T-helper 17 cell (primary cell): ENCODE data around the gene HS6ST3. TPM values are rescaled to one million over a fixed set of nuclear protein-coding genes. Genes with fewer than 3 reads are reported as not detected.

Experiments used
- ATAC-seq: fragments of 150-1000 bp; cut with Tn5 transposase; 2 replicates; pipeline ENCODE4 v1.10.0; 2021; ENCODE audit warnings: mild to moderate bottlenecking, moderate library complexity
- DNase-seq, 3 donors: peaks; one replicate each; pipeline versions ENCODE4 v3.0.0 to v3.0.0-alpha.2; 2020 to 2021
- H3K9me3 ChIP-seq: one replicate; pipeline ENCODE4 v1.7.0; 2013; ENCODE audit warnings: low read length, mild to moderate bottlenecking; ENCODE audit not compliant: control insufficient read depth, poor library complexity, severe bottlenecking
- H3K27ac Mint-ChIP-seq: one replicate; pipeline ENCODE4 v1.8.0; 2022; ENCODE audit warnings: mild to moderate bottlenecking, moderate library complexity, mixed read lengths
- H3K27me3 Mint-ChIP-seq: one replicate; pipeline ENCODE4 v1.8.0; 2022; ENCODE audit warnings: mixed read lengths
- H3K36me3 Mint-ChIP-seq: one replicate; pipeline ENCODE4 v1.8.0; 2022; ENCODE audit warnings: low read depth, mixed read lengths
- H3K4me1 Mint-ChIP-seq: one replicate; pipeline ENCODE4 v1.8.0; 2022; ENCODE audit warnings: mild to moderate bottlenecking, mixed read lengths
- H3K4me3 Mint-ChIP-seq: one replicate; pipeline ENCODE4 v1.8.0; 2022; ENCODE audit warnings: mild to moderate bottlenecking, moderate library complexity, mixed read lengths
- total RNA-seq, 4 donors: library from RNA in 2 of 4; stranded (reverse) in 2 of 4; gene quantifications; one replicate each; pipeline ENCODE4 v1.2.3 and lab custom pipeline; 2022 to 2026

The HS6ST3 gene
- total RNA-seq, 2 donors from 2014 or later = not detected

DNA sequence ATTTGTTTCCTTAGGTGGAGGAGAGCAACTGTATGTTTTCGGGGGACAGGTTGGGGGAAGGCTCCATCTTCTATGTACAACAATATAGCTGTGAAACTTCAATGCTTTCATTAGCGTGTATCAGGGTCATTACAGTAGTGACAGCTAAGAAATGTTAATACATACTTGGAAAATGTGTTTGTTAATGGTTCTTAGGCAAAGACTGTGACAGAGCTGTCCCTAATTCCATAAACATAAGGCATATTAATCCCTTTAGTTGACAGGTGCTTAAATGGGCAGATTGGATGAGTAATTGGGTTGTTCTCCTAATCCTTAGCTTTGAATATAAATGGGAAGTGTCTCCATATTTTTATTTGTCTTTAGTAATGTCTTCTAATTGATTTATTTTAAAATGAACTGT lies 313.7 kb downstream of the HS6ST3 start:
- no peak for ATAC-seq
- Mint-ChIP-seq H3K4me1 (no peaks in the 10 kb centered on the region), H3K4me3 (no peak overlapping the region)

DNA sequence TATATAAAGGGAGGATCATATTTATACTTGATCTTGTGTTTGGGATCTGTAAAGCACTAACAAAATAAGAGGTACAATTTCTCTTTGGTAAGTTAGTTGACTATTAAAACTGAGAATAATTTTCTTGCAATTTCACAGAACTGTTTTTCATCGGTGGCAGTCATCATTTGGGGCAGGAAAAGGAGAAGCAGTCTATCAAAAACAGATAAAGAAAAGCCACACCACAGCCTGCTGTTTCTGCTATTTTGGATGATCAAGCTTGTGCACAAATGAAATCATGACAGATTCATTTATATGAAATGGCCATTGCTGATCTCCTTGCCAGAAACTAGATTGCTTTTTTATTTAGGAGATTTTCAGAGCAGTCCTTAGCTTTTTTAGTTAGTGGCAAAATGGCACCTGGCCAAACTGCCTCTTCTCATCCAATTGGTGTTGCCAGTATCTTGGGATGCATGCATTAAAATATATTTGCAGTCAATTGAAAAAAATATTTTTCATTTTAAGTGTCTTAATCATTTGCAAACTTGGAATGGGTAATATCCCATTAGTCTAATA lies 326.0 kb downstream of the HS6ST3 start:
- ATAC-seq (no peak), DNase-seq (no peak)
- H3K36me3 Mint-ChIP-seq = no peaks in the 10 kb centered on the region
- no peak overlapping the region for H3K4me3 Mint-ChIP-seq
- no peaks in the 10 kb centered on the region for H3K27me3 Mint-ChIP-seq
- H3K27ac Mint-ChIP-seq = no peak overlapping the region
- H3K9me3 ChIP-seq = no peaks in the 10 kb centered on the region
- H3K4me1 Mint-ChIP-seq = no peaks in the 10 kb centered on the region

More for the DNA sequence above, 313.7 kb downstream of the HS6ST3 start:
- DNase-seq = no peak
- Mint-ChIP-seq H3K27ac (no peak overlapping the region), H3K36me3 (no peaks in the 10 kb centered on the region), H3K27me3 (no peaks in the 10 kb centered on the region)
- no peaks in the 10 kb centered on the region for H3K9me3 ChIP-seq

DNA sequence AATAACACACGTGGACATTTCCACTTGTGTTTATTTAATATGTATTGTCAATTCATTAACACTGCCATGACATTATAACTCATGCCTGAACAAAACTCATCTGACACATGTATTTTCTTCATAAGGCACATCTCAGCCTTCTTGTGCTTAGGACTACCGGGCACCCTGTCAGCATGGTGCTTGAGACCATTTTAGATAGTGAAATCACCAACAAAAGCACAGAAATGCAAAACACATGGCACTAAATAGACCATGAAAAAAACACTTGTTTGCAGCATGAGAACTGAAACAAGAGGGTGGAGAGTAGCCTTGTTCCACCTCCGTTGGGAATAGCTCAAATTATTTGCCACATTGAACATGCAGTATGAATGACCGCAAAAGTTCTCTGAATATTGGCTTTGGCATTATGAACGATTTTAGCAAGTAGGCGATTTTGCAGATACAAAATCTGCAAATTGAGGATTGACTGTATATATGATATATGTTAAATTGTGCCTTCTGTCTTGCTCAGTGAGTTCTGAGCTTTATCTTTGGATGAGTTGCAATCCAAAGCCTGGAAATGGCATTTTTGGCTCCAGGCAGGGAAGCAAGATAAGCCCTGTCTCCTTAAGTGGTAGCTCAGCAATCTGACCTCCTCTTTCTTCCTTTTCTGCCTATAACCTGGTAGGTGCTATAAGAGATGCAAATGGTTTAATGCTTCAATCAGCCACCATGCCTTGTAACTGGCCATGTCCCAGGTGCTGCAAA lies 328.2 kb downstream of the HS6ST3 start:
- no peak overlapping the region for H3K4me3 Mint-ChIP-seq
- H3K4me1 Mint-ChIP-seq = no peaks in the 10 kb centered on the region
- H3K27ac Mint-ChIP-seq = no peak overlapping the region
- no peak for ATAC-seq
- H3K9me3 ChIP-seq = no peaks in the 10 kb centered on the region
- no peaks in the 10 kb centered on the region for H3K36me3 Mint-ChIP-seq
- DNase-seq = no peak
- no peaks in the 10 kb centered on the region for H3K27me3 Mint-ChIP-seq

DNA sequence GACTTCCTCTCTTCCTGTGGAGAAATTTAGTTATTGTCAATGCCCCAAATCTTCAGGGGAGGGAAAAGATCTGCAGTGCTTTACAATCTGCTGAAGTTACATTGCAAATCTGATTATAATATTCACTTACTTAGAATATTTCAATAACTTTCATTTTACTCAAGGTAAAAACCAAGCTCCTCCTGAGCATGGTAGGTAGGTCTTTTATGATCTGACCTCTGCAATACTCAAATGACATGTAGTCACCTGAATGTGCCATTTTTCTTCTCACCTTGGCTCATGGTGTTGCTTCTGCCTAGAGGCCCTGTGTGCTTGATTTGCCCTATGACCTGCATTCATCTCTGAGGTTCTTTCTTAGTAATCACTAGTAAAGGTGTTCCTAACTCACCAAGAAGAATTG lies 331.4 kb downstream of the HS6ST3 start:
- Mint-ChIP-seq H3K4me1 (no peaks in the 10 kb centered on the region), H3K27me3 (no peaks in the 10 kb centered on the region), H3K36me3 (no peaks in the 10 kb centered on the region), H3K4me3 (no peak overlapping the region), H3K27ac (no peak overlapping the region)
- ATAC-seq (no peak), DNase-seq (no peak)
- H3K9me3 ChIP-seq = no peaks in the 10 kb centered on the region

DNA sequence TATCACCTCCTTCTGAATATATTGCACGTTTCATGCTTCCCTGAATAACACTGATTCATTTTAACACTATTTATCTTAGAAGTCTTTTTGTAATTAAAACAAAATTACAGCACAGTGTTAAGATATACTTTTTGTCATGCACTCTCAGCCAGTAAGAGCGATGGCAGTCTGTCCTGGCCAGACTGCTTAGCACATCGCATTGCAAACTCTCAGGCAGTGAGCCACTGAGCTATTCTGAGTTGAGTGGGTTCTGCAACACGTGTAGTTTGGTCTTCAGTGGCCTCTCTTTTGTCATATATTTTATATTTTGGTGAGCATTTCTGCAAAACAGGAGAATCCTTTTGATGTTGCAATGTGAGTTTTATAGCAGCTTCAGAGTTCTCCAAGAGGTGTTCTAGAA lies 332.1 kb downstream of the HS6ST3 start:
- Mint-ChIP-seq H3K4me3 (no peak overlapping the region), H3K27me3 (no peaks in the 10 kb centered on the region), H3K4me1 (no peaks in the 10 kb centered on the region), H3K36me3 (no peaks in the 10 kb centered on the region), H3K27ac (no peak overlapping the region)
- DNase-seq = no peak
- ATAC-seq = no peak
- H3K9me3 ChIP-seq = no peaks in the 10 kb centered on the region

DNA sequence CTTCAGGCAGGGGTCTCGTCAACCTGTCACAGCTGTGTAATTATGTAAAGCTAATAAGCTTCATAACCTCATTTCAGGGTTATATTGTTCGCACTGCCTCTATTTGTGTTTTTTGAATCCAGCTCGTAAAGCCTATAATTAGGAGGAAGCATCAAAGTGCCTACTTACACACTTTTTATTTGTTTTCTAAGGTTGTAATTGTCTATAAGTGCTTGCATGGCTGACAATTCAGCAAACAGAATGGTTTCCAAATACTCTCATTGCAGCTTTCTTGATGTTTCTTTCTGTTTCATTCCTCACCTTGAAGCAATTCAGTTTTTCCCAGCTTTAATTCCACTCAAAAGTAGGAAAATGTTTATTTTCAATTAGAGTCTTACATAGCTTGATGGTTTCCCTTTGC lies 336.3 kb downstream of the HS6ST3 start:
- no peak overlapping the region for H3K27ac Mint-ChIP-seq
- ATAC-seq = no peak

DNA sequence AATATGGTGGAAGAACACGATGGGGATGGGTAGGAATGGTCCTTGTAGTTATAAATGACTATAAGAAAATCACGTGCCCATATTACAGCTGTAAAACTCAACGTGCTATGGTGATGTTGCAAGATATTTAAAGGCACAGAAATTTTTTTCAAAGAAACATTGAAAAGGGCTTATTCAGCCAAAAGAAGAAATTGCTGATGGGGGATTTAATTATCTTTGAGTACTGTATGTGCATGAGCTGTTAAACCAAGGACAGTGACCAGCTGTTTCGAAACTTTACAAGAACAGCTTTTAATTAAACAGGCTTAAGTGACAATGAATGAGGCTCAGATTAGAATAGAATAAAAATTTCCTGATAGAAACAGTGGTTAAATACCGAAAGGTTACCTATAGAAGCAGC lies 339.0 kb downstream of the HS6ST3 start:
- no peak overlapping the region for H3K4me3 Mint-ChIP-seq
- H3K27me3 Mint-ChIP-seq = no peaks in the 10 kb centered on the region
- DNase-seq (no peak), ATAC-seq (no peak)
- H3K4me1 Mint-ChIP-seq = no peaks in the 10 kb centered on the region
- H3K9me3 ChIP-seq = no peaks in the 10 kb centered on the region
- H3K36me3 Mint-ChIP-seq = no peaks in the 10 kb centered on the region
- no peak overlapping the region for H3K27ac Mint-ChIP-seq

More for the DNA sequence above, 336.3 kb downstream of the HS6ST3 start:
- H3K9me3 ChIP-seq = no peaks in the 10 kb centered on the region
- Mint-ChIP-seq H3K4me3 (no peak overlapping the region), H3K4me1 (no peaks in the 10 kb centered on the region), H3K36me3 (no peaks in the 10 kb centered on the region), H3K27me3 (no peaks in the 10 kb centered on the region)
- DNase-seq = no peak

DNA sequence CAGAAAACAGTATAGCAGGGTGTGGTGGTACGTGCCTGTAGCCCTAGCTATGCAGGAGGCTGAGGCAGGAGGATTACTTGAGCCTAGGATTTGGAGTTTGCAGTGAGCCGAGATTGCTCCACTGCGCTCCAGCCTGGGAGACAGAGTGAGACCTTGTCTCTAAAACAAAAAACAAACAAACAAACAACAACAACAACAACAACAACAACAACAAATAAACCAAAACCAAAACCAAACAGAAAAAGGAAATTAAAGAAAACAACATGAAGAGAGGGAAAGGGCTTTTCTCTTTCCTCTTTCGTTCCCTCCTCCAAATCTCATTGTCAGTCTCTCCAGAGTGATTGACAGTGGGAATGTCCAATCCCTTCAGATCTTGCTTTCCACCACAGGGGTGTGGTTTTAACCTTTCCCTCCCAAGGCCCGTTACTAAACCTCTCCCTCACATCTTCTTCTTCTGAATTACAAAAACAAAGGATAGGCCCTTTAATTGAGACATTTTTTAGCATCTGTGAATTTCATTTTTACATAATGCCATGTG lies 341.2 kb downstream of the HS6ST3 start:
- no peak overlapping the region for H3K4me3 Mint-ChIP-seq
- no peak for ATAC-seq
- H3K27ac Mint-ChIP-seq = no peak overlapping the region
- H3K4me1 Mint-ChIP-seq = no peaks in the 10 kb centered on the region
- H3K9me3 ChIP-seq = no peaks in the 10 kb centered on the region
- H3K27me3 Mint-ChIP-seq = no peaks in the 10 kb centered on the region
- no peaks in the 10 kb centered on the region for H3K36me3 Mint-ChIP-seq
- no peak for DNase-seq

DNA sequence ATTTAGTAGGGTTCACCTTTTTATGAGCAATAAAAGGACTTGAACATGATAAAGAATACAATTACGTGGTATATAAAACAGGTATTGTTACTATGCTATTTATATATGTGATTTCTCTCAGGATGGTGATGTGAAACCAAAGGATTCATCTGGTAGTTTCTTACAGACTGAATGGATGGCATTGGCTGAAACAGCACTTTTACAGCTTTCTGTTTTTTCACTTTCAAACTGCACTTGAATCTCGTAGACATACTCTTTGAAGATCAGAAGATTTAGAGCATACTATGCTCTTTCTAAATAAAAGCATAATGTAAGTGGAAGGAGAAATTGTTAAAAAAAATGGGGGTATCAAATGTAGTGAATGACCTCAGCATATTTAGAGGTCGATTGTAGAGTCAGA lies 354.8 kb downstream of the HS6ST3 start:
- H3K27me3 Mint-ChIP-seq = no peaks in the 10 kb centered on the region
- H3K27ac Mint-ChIP-seq = no peak overlapping the region
- no peaks in the 10 kb centered on the region for H3K4me1 Mint-ChIP-seq
- H3K9me3 ChIP-seq = no peaks in the 10 kb centered on the region
- no peak for ATAC-seq
- H3K36me3 Mint-ChIP-seq = no peaks in the 10 kb centered on the region
- no peak overlapping the region for H3K4me3 Mint-ChIP-seq
- DNase-seq = no peak

DNA sequence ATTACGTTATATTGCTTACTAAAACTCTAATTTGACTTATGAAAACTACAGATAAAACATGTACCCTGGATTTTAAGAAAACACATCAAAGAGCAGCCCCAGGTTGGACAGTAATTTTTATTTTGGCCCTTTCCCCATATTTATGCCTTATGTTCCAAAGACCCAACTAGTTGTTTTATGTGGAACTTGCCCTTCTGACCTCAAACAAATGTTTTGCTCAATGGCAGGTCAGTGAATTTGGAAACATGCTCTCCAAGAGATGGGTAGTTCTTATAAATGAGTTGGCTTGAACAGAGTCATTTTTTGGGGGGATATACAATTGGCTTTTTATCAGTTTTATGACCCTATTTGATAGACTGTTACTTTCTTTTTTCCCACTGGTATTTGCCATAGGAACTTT lies 360.0 kb downstream of the HS6ST3 start:
- Mint-ChIP-seq H3K27me3 (no peaks in the 10 kb centered on the region), H3K27ac (no peak overlapping the region), H3K36me3 (no peaks in the 10 kb centered on the region), H3K4me3 (no peak overlapping the region), H3K4me1 (no peaks in the 10 kb centered on the region)
- ATAC-seq (no peak), DNase-seq (no peak)
- H3K9me3 ChIP-seq = no peaks in the 10 kb centered on the region

DNA sequence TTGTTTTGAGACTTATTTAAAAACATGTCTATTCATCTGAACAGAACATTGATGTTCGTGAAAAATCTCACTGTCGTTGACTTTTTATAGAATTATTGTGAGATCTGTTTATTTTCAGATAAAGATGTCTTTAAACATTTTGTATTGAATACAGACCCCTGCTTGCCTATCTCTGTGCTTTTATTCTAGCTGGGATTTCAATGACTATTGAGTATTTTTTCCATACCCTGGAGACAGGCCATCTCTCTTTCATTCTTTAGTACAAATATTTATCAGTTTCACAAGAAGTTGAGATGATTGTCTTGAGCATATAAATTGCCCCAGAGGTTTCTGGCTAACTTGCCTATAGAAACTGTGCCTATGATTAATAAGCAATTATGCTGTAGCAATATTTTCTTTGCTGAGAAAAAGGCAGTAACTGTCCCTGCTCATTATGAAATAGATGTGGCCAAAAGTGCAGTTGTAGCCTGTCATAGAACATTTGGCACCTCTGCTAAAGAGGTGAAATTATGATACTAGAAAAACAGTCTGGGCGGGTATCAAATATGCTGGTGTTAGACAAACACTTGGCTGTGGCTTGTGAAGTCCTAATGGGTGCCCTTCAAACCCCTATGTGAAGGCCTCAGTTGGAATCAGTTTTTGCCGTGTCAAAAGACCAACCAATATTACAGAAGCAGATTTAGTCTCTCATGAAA lies 360.6 kb downstream of the HS6ST3 start:
- no peaks in the 10 kb centered on the region for H3K27me3 Mint-ChIP-seq

DNA sequence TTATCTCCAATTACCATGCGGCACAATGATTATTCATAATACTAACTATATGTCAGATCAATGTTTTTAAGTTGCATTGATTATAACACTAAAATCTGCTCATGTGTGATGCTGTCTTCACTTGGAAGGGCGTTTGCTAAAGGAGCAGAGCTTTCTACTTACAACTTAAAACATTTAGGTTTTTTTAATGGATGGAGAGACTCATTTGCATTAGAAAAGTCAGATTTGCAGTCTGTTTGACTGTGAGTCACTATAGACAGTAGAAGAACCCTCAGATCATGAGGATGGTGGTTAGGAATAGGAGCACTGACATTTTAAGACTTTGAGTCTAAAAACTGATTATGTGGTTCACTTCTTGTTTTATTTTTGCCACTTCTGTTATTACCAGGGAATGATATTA lies 364.6 kb downstream of the HS6ST3 start:
- H3K9me3 ChIP-seq = no peaks in the 10 kb centered on the region
- no peaks in the 10 kb centered on the region for H3K36me3 Mint-ChIP-seq
- ATAC-seq = no peak
- no peaks in the 10 kb centered on the region for H3K4me1 Mint-ChIP-seq
- DNase-seq = no peak
- no peak overlapping the region for H3K27ac Mint-ChIP-seq
- H3K27me3 Mint-ChIP-seq = no peaks in the 10 kb centered on the region
- no peak overlapping the region for H3K4me3 Mint-ChIP-seq

More for the DNA sequence above, 360.6 kb downstream of the HS6ST3 start:
- Mint-ChIP-seq H3K36me3 (no peaks in the 10 kb centered on the region), H3K4me3 (no peak overlapping the region), H3K4me1 (no peaks in the 10 kb centered on the region), H3K27ac (no peak overlapping the region)
- DNase-seq (no peak), ATAC-seq (no peak)
- no peaks in the 10 kb centered on the region for H3K9me3 ChIP-seq

DNA sequence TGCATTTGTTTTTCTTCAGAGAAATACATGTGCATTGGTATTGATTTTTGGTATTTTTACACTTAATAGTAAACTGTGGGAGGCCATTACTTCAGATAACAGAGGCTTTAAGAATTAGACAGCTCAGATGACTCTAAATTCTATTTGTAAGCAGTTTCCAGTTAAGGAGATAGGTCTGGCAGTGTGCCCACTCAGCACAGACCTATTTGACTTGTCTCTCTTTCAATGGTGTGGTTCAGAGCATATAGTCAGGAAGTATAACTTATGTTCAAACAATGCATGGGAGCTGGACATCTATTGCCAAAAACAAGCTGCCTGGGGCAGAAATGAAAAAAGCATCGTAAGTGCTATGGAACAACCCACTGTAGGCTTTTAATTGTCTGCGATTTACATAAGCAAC lies 370.7 kb downstream of the HS6ST3 start:
- Mint-ChIP-seq H3K27ac (no peak overlapping the region), H3K4me1 (no peaks in the 10 kb centered on the region), H3K27me3 (no peaks in the 10 kb centered on the region), H3K4me3 (no peak overlapping the region), H3K36me3 (no peaks in the 10 kb centered on the region)
- DNase-seq (no peak), ATAC-seq (no peak)
- no peaks in the 10 kb centered on the region for H3K9me3 ChIP-seq
